ENCODE measurements around the gene TCTN2. TPM values are rescaled to one million over a fixed set of nuclear protein-coding genes. Genes with fewer than 3 reads are reported as not detected.

TCTN2 gene
- total and polyA plus RNA-seq, 10 of the 15 experiments (the other 5 are each of a cell fraction or from before 2014, with no cell fraction given), result 0.55 to 5.5 (median 3.3) TPM

DNA sequence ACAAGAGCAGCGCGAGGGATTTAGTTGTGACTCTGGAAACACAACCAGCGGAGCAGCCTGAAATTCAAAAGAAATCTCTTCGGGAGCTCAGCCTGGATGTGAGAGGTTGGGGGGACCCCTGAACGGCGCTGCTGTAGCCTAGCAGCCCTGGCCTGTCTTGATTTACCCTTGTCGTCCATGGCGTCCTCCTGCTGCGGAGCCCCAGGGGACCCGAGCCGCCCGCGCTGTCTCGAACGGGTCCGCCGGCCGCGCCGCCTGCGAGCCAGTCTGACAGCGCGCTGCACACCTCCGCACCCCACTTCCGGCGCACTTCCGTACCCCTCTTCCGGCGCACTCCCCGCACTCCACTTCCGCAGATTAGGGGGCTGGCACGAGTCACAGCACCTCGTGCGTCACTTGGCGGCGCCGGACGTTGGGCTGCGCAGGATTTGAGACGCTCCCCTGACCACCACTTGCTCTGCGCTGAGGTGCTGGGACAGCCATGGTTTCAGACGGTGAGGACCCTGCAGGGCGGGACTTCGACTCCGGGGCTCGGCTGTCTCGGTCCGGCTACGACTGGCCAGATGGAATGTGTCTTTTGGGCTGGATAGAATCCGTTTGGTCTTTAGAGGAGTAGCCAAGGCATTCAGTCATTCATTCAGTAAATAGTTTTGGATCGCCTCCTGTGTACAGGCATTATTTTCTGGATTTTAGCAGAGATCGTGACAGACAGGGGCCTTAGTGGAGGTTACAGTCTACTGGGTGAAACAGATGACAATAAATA, 37.4 kb upstream of the TCTN2 start, which contains the start of the genes EIF2B1 and GTF2H3 (continued):
- TF ChIP-seq ZNF384 (IDR thresholded peaks at IDR 0.05; ENCODE audit: borderline replicate concordance, low read depth, low read length) (no peak), SP1 (IDR thresholded peaks at IDR 0.05; ENCODE audit: low read depth, low read length) (peak; percentile 52), PML (IDR thresholded peaks at IDR 0.05; ENCODE audit: low read length) (peak; percentile 96), FOXK2 (IDR thresholded peaks at IDR 0.05) (peak; percentile 74; the same call in 1 of the 2 replicates), STAT1 (conservative IDR thresholded peaks at IDR 0.05) (no peak), MYC (IDR thresholded peaks at IDR 0.05; ENCODE audit: insufficient read depth, insufficient read length, insufficient replicate concordance, low read length, severe bottlenecking) (peak; percentile 96), ZNF217 (IDR thresholded peaks at IDR 0.05) (no peak), WRNIP1 (IDR thresholded peaks at IDR 0.05; ENCODE audit: borderline replicate concordance, low read depth, low read length) (no peak), SREBF2 (IDR thresholded peaks at IDR 0.05; ENCODE audit: low read length) (peak; percentile 65), RB1 (IDR thresholded peaks at IDR 0.05; ENCODE audit: borderline replicate concordance) (peak; percentile 55; the same call in 1 of the 2 replicates), RAD21 (IDR thresholded peaks at IDR 0.05; ENCODE audit: insufficient read depth, low read depth, low read length) (no peak; the same call in 1 of the 2 replicates), BCL11A (IDR thresholded peaks at IDR 0.05; ENCODE audit: low read depth, low read length) (0 out of 2 replicates have a peak, but pooled peaks have one; percentile 3), BMI1 (IDR thresholded peaks at IDR 0.05; ENCODE audit: borderline replicate concordance) (no peak), MEF2B (IDR thresholded peaks at IDR 0.05; ENCODE audit: partially characterized antibody, poor library complexity, severe bottlenecking) (peak; percentile 87), HDAC6 (IDR thresholded peaks at IDR 0.05; ENCODE audit: unreplicated experiment) (no peak), CREB1 (IDR thresholded peaks at IDR 0.05; ENCODE audit: low read depth) (peak; percentile 100), TCF12 (IDR thresholded peaks at IDR 0.05; ENCODE audit: low read depth, low read length) (no peak; the same call in 1 of the 2 replicates), CHD2 (IDR thresholded peaks at IDR 0.05; ENCODE audit: borderline replicate concordance, low read depth, low read length) (peak; percentile 83; the same call in 1 of the 2 replicates), SRF (IDR thresholded peaks at IDR 0.05; ENCODE audit: low read depth in 2 of 2, low read length in 2 of 2) (peak; percentile 82 to 96), SMARCA5 (IDR thresholded peaks at IDR 0.05) (no peak; the same call in 1 of the 2 replicates), NFIC (IDR thresholded peaks at IDR 0.05; ENCODE audit: low read depth, low read length) (no peak), JUNB (IDR thresholded peaks at IDR 0.05) (no peak), KAT2A (conservative IDR thresholded peaks at IDR 0.05; ENCODE audit: control insufficient read depth, low read depth, low read length) (no peak), CBFB (IDR thresholded peaks at IDR 0.05; ENCODE audit: low read depth) (peak; percentile 91), RBBP5 (conservative IDR thresholded peaks at IDR 0.05) (no peak), KLF5 (IDR thresholded peaks at IDR 0.05; ENCODE audit: partially characterized antibody) (peak; percentile 88)
- TF ChIP-seq, protein P1, sequence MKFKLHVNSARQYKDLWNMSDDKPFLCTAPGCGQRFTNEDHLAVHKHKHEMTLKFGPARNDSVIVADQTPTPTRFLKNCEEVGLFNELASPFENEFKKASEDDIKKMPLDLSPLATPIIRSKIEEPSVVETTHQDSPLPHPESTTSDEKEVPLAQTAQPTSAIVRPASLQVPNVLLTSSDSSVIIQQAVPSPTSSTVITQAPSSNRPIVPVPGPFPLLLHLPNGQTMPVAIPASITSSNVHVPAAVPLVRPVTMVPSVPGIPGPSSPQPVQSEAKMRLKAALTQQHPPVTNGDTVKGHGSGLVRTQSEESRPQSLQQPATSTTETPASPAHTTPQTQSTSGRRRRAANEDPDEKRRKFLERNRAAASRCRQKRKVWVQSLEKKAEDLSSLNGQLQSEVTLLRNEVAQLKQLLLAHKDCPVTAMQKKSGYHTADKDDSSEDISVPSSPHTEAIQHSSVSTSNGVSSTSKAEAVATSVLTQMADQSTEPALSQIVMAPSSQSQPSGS (IDR thresholded peaks at IDR 0.05; ENCODE audit: low read length), result no peak
- TF ChIP-seq, protein P2, sequence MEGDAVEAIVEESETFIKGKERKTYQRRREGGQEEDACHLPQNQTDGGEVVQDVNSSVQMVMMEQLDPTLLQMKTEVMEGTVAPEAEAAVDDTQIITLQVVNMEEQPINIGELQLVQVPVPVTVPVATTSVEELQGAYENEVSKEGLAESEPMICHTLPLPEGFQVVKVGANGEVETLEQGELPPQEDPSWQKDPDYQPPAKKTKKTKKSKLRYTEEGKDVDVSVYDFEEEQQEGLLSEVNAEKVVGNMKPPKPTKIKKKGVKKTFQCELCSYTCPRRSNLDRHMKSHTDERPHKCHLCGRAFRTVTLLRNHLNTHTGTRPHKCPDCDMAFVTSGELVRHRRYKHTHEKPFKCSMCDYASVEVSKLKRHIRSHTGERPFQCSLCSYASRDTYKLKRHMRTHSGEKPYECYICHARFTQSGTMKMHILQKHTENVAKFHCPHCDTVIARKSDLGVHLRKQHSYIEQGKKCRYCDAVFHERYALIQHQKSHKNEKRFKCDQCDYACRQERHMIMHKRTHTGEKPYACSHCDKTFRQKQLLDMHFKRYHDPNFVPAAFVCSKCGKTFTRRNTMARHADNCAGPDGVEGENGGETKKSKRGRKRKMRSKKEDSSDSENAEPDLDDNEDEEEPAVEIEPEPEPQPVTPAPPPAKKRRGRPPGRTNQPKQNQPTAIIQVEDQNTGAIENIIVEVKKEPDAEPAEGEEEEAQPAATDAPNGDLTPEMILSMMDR (IDR thresholded peaks at IDR 0.05 in 2 of 3, conservative IDR thresholded peaks at IDR 0.05 in 1 of 3; ENCODE audit: control insufficient read depth in 2 of 3, extremely low read depth in 1 of 3, insufficient read depth in 1 of 3, low read depth in 3 of 3, low read length in 3 of 3), result no peak
- TF ChIP-seq, protein P3, sequence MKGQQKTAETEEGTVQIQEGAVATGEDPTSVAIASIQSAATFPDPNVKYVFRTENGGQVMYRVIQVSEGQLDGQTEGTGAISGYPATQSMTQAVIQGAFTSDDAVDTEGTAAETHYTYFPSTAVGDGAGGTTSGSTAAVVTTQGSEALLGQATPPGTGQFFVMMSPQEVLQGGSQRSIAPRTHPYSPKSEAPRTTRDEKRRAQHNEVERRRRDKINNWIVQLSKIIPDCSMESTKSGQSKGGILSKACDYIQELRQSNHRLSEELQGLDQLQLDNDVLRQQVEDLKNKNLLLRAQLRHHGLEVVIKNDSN (IDR thresholded peaks at IDR 0.05; ENCODE audit: borderline replicate concordance, extremely low read length, insufficient read depth, low read depth, low read length), result peak; percentile 38
